Loucy (cell line): ENCODE measurements around the gene OR9G4.

Experiments
- H2AFZ ChIP-seq: fragments of 200-600 bp; sonication (generic); 2 replicates; pipeline ENCODE4 v1.6.0; 2016; ENCODE audit warnings: antibody characterized with exemption, mild to moderate bottlenecking, low read length, moderate library complexity
- H3F3A ChIP-seq: fragments of 200-600 bp; 2 replicates; pipeline ENCODE4 v1.6.0; 2016; ENCODE audit warnings: antibody characterized with exemption, low read depth, mild to moderate bottlenecking
- H3K27me3 ChIP-seq: fragments of 200-600 bp; sonication (generic); 2 replicates; pipeline ENCODE4 v1.6.1; 2014; ENCODE audit warnings: low read length, mild to moderate bottlenecking; ENCODE audit not compliant: insufficient read depth, poor library complexity, severe bottlenecking
- H3K36me3 ChIP-seq: fragments of 200-600 bp; sonication (generic); 2 replicates; pipeline ENCODE4 v1.6.1; 2016; ENCODE audit warnings: low read length; ENCODE audit not compliant: insufficient read depth
- H3K4me1 ChIP-seq: fragments of 200-600 bp; sonication (generic); 2 replicates; pipeline ENCODE4 v1.5.1; 2014; ENCODE audit warnings: low read length, mild to moderate bottlenecking; ENCODE audit not compliant: insufficient read depth, poor library complexity, severe bottlenecking
- H3K4me2 ChIP-seq: fragments of 200-600 bp; sonication (generic); 2 replicates; pipeline ENCODE4 v1.6.0; 2014; ENCODE audit warnings: antibody characterized with exemption, low read length, low read depth, mild to moderate bottlenecking; ENCODE audit not compliant: poor library complexity, severe bottlenecking
- H3K4me3 ChIP-seq: fragments of 200-600 bp; sonication (generic); 2 replicates; pipeline ENCODE4 v1.5.1; 2014; ENCODE audit warnings: low read length, mild to moderate bottlenecking, mixed read lengths; ENCODE audit not compliant: poor library complexity, severe bottlenecking
- H3K79me2 ChIP-seq: fragments of 200-600 bp; sonication (generic); 2 replicates; pipeline ENCODE4 v1.6.1; 2014; ENCODE audit warnings: low read length; ENCODE audit not compliant: insufficient read depth
- H3K9ac ChIP-seq: fragments of 200-600 bp; sonication (generic); 2 replicates; pipeline ENCODE4 v1.6.0; 2014; ENCODE audit warnings: mild to moderate bottlenecking, low read depth, low read length, moderate library complexity; ENCODE audit not compliant: poor library complexity, severe bottlenecking
- H3K9me2 ChIP-seq: fragments of 200-600 bp; sonication (generic); replicated peaks from 2 replicates; pipeline ENCODE4 v1.6.1; 2016; ENCODE audit warnings: low read depth, low read length, mixed read lengths
- H3K9me3 ChIP-seq: fragments of 200-600 bp; sonication (generic); 2 replicates; pipeline ENCODE4 v1.6.1; 2014; ENCODE audit warnings: mild to moderate bottlenecking, antibody characterized with exemption, low read length, low read depth; ENCODE audit not compliant: insufficient read depth
- H4K20me1 ChIP-seq: fragments of 200-600 bp; sonication (generic); 2 replicates; pipeline ENCODE4 v1.6.0; 2014; ENCODE audit warnings: antibody characterized with exemption, low read length, mild to moderate bottlenecking; ENCODE audit not compliant: insufficient read depth, poor library complexity, severe bottlenecking
- CTCF ChIP-seq: fragments of 200-600 bp; sonication (generic); conservative IDR thresholded peaks from 2 replicates; pipeline ENCODE4 v1.5.1; 2014; ENCODE audit warnings: mild to moderate bottlenecking, antibody characterized with exemption, low read length
- EZH2phosphoT487 ChIP-seq: fragments of 200-600 bp; IDR thresholded peaks from 2 replicates; pipeline ENCODE4 v1.6.1; 2018; ENCODE audit warnings: antibody characterized with exemption, mild to moderate bottlenecking, moderate library complexity, borderline replicate concordance

OR9G4 gene

GRCh38 chr11:56705784-56706396, 42.6 kb downstream of the OR9G4 start:
- H4K20me1 ChIP-seq: no peaks in the 10 kb centered on the region
- H3K27me3 ChIP-seq: no peaks in the 10 kb centered on the region
- H3K4me3 ChIP-seq: no peak overlapping the region
- no peaks in the 10 kb centered on the region for H3K36me3 ChIP-seq
- H3K79me2 ChIP-seq: no peaks in the 10 kb centered on the region
- no peaks in the 10 kb centered on the region for H3K9me3 ChIP-seq
- H3K9me2 ChIP-seq: no peaks in the 10 kb centered on the region
- H3K4me1 ChIP-seq: peaks cover 23% of the 10 kb centered on the region
- no peak overlapping the region for H3K9ac ChIP-seq
- peak overlapping the region; percentile 34; the same call in 1 of the 2 replicates for H2AFZ ChIP-seq
- no peak for TF ChIP-seq CTCF
- no peak for TF ChIP-seq EZH2phosphoT487
- no peaks in the 10 kb centered on the region for H3F3A ChIP-seq
- H3K4me2 ChIP-seq: no peak overlapping the region

GRCh38 chr11:56700914-56701485, 47.5 kb downstream of the OR9G4 start:
- H3K36me3 ChIP-seq: no peaks in the 10 kb centered on the region
- H2AFZ ChIP-seq: no peak overlapping the region
- no peaks in the 10 kb centered on the region for H3F3A ChIP-seq
- H4K20me1 ChIP-seq: no peaks in the 10 kb centered on the region
- peaks cover 23% of the 10 kb centered on the region for H3K4me1 ChIP-seq
- H3K9ac ChIP-seq: no peak overlapping the region
- peak overlapping the region; percentile 26 for H3K4me2 ChIP-seq
- H3K4me3 ChIP-seq: no peak overlapping the region
- TF ChIP-seq EZH2phosphoT487 (no peak), CTCF (no peak)
- no peaks in the 10 kb centered on the region for H3K27me3 ChIP-seq
- no peaks in the 10 kb centered on the region for H3K79me2 ChIP-seq
- no peaks in the 10 kb centered on the region for H3K9me2 ChIP-seq
- H3K9me3 ChIP-seq: no peaks in the 10 kb centered on the region

- Histone ChIP-seq H3K4me2 (peak overlapping the region; percentile 26), H4K20me1 (no peaks in the 10 kb centered on the region), H3K9ac (no peak overlapping the region), H3K4me1 (peaks cover 18% of the 10 kb centered on the region), H3K36me3 (no peaks in the 10 kb centered on the region), H3K9me3 (no peaks in the 10 kb centered on the region), H3K79me2 (no peaks in the 10 kb centered on the region), H3K9me2 (no peaks in the 10 kb centered on the region), H3K4me3 (no peak overlapping the region), H3K27me3 (no peaks in the 10 kb centered on the region), H3F3A (no peaks in the 10 kb centered on the region), H2AFZ (no peak overlapping the region; the same call in 1 of the 2 replicates)
- TF ChIP-seq CTCF (no peak), EZH2phosphoT487 (no peak)
Measured at GRCh38 chr11:56700242-56700913, 48.1 kb downstream of the OR9G4 start.
